ENCODE results near the gene LTV1. TPM values are rescaled to one million over a fixed set of nuclear protein-coding genes. Genes with fewer than 3 reads are reported as not detected.

LTV1 gene
- total and polyA plus RNA-seq, 2 of the 8 experiments (the other 6 are each of a cell fraction or from before 2014, with no cell fraction given), result 8.0 to 46.9 TPM

- TF ChIP-seq, protein P1, sequence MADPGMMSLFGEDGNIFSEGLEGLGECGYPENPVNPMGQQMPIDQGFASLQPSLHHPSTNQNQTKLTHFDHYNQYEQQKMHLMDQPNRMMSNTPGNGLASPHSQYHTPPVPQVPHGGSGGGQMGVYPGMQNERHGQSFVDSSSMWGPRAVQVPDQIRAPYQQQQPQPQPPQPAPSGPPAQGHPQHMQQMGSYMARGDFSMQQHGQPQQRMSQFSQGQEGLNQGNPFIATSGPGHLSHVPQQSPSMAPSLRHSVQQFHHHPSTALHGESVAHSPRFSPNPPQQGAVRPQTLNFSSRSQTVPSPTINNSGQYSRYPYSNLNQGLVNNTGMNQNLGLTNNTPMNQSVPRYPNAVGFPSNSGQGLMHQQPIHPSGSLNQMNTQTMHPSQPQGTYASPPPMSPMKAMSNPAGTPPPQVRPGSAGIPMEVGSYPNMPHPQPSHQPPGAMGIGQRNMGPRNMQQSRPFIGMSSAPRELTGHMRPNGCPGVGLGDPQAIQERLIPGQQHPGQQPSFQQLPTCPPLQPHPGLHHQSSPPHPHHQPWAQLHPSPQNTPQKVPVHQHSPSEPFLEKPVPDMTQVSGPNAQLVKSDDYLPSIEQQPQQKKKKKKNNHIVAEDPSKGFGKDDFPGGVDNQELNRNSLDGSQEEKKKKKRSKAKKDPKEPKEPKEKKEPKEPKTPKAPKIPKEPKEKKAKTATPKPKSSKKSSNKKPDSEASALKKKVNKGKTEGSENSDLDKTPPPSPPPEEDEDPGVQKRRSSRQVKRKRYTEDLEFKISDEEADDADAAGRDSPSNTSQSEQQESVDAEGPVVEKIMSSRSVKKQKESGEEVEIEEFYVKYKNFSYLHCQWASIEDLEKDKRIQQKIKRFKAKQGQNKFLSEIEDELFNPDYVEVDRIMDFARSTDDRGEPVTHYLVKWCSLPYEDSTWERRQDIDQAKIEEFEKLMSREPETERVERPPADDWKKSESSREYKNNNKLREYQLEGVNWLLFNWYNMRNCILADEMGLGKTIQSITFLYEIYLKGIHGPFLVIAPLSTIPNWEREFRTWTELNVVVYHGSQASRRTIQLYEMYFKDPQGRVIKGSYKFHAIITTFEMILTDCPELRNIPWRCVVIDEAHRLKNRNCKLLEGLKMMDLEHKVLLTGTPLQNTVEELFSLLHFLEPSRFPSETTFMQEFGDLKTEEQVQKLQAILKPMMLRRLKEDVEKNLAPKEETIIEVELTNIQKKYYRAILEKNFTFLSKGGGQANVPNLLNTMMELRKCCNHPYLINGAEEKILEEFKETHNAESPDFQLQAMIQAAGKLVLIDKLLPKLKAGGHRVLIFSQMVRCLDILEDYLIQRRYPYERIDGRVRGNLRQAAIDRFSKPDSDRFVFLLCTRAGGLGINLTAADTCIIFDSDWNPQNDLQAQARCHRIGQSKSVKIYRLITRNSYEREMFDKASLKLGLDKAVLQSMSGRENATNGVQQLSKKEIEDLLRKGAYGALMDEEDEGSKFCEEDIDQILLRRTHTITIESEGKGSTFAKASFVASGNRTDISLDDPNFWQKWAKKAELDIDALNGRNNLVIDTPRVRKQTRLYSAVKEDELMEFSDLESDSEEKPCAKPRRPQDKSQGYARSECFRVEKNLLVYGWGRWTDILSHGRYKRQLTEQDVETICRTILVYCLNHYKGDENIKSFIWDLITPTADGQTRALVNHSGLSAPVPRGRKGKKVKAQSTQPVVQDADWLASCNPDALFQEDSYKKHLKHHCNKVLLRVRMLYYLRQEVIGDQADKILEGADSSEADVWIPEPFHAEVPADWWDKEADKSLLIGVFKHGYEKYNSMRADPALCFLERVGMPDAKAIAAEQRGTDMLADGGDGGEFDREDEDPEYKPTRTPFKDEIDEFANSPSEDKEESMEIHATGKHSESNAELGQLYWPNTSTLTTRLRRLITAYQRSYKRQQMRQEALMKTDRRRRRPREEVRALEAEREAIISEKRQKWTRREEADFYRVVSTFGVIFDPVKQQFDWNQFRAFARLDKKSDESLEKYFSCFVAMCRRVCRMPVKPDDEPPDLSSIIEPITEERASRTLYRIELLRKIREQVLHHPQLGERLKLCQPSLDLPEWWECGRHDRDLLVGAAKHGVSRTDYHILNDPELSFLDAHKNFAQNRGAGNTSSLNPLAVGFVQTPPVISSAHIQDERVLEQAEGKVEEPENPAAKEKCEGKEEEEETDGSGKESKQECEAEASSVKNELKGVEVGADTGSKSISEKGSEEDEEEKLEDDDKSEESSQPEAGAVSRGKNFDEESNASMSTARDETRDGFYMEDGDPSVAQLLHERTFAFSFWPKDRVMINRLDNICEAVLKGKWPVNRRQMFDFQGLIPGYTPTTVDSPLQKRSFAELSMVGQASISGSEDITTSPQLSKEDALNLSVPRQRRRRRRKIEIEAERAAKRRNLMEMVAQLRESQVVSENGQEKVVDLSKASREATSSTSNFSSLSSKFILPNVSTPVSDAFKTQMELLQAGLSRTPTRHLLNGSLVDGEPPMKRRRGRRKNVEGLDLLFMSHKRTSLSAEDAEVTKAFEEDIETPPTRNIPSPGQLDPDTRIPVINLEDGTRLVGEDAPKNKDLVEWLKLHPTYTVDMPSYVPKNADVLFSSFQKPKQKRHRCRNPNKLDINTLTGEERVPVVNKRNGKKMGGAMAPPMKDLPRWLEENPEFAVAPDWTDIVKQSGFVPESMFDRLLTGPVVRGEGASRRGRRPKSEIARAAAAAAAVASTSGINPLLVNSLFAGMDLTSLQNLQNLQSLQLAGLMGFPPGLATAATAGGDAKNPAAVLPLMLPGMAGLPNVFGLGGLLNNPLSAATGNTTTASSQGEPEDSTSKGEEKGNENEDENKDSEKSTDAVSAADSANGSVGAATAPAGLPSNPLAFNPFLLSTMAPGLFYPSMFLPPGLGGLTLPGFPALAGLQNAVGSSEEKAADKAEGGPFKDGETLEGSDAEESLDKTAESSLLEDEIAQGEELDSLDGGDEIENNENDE (IDR thresholded peaks at IDR 0.05; ENCODE audit: insufficient replicate concordance, low read length), result no peak
Measured at GRCh38 chr6:143878272-143878760, 35.2 kb downstream of the LTV1 start (continued).

Measured in H1 (cell line).